ENCODE data around the gene IL34.

Gene IL34

GRCh38 chr16:70689035-70689969 lies 42.9 kb downstream of the IL34 start:
- DNase-seq (ENCODE audit: low read depth): no peak

- DNase-seq (ENCODE audit: low read depth): no peak
Observed at GRCh38 chr16:70689970-70690891, 43.9 kb downstream of the IL34 start.

GRCh38 chr16:70691223-70692129 lies 45.1 kb downstream of the IL34 start:
- peak; percentile 98 for DNase-seq (ENCODE audit: low read depth)

- no peak for DNase-seq (ENCODE audit: low read depth)
Observed at GRCh38 chr16:70692130-70692872, 45.9 kb downstream of the IL34 start.

- no peak for DNase-seq (ENCODE audit: low read depth)
Observed at GRCh38 chr16:70692873-70693671, 46.7 kb downstream of the IL34 start.

GRCh38 chr16:70694088-70694867 lies 47.9 kb downstream of the IL34 start:
- DNase-seq (ENCODE audit: low read depth): no peak

- DNase-seq (ENCODE audit: low read depth): no peak
Observed at GRCh38 chr16:70694868-70695218, 48.5 kb downstream of the IL34 start.

- no peak for DNase-seq (ENCODE audit: low read depth)
Observed at GRCh38 chr16:70695331-70696070, 49.1 kb downstream of the IL34 start.

GRCh38 chr16:70696355-70696754 lies 50.0 kb downstream of the IL34 start:
- DNase-seq (ENCODE audit: low read depth): no peak

GRCh38 chr16:70696952-70697593 lies 50.7 kb downstream of the IL34 start:
- no peak for DNase-seq (ENCODE audit: low read depth)

- no peak for DNase-seq (ENCODE audit: low read depth)
Observed at GRCh38 chr16:70697594-70698170, 51.3 kb downstream of the IL34 start.

GRCh38 chr16:70698901-70699300 lies 52.5 kb downstream of the IL34 start:
- DNase-seq (ENCODE audit: low read depth): no peak

GRCh38 chr16:70699696-70700095 lies 53.3 kb downstream of the IL34 start:
- no peak for DNase-seq (ENCODE audit: low read depth)

- DNase-seq (ENCODE audit: low read depth): no peak
Observed at GRCh38 chr16:70700101-70701020, 54.0 kb downstream of the IL34 start.

GRCh38 chr16:70701036-70701435 lies 54.7 kb downstream of the IL34 start:
- no peak for DNase-seq (ENCODE audit: low read depth)

- no peak for DNase-seq (ENCODE audit: low read depth)
Observed at GRCh38 chr16:70701596-70701995, 55.2 kb downstream of the IL34 start.

GRCh38 chr16:70701998-70702397 lies 55.6 kb downstream of the IL34 start:
- no peak for DNase-seq (ENCODE audit: low read depth)

Data from stromal cell of bone marrow (primary cell).